K562 (cell line): ENCODE results near the gene ATF6B. TPM values are rescaled to one million over a fixed set of nuclear protein-coding genes. Genes with fewer than 3 reads are reported as not detected.

Source experiments
- AFF1 ChIP-seq, 2 experiments: fragments of 450-650 bp; IDR thresholded peaks; 2 replicates each; pipeline ENCODE4 v1.6.1; 2018; ENCODE audit warnings: mild to moderate bottlenecking in 2 of 2, low read depth in 1 of 2; ENCODE audit not compliant: partially characterized antibody in 2 of 2
- CHD7 ChIP-seq: fragments of 200-600 bp; sonication (generic); IDR thresholded peaks from one replicate; pipeline ENCODE4 v1.6.1; 2012; ENCODE audit warnings: mild to moderate bottlenecking, low read depth, low read length, inconsistent platforms
- EP300 ChIP-seq: IDR thresholded peaks from 2 replicates; pipeline ENCODE4 v1.6.1; 2012; ENCODE audit warnings: low read length, improper control_type of control experiment
- KLF10 ChIP-seq: fragments of 250-450 bp; sonication (Bioruptor Pico); IDR thresholded peaks from 2 replicates; pipeline ENCODE4 v1.6.1; 2021; ENCODE audit warnings: matching md5 sums
- LCOR ChIP-seq: sonication (generic); formaldehyde crosslinking; IDR thresholded peaks from 2 replicates; pipeline ENCODE4 v1.8.0; 2022; ENCODE audit warnings: mild to moderate bottlenecking, missing genetic modification reagents
- NELFE ChIP-seq: IDR thresholded peaks from 2 replicates; pipeline ENCODE4 v1.6.1; 2011; ENCODE audit warnings: mild to moderate bottlenecking; ENCODE audit not compliant: insufficient read depth, insufficient read length
- XRCC3 ChIP-seq: fragments of 450-650 bp; IDR thresholded peaks from 2 replicates; pipeline ENCODE4 v1.6.1; 2017; ENCODE audit warnings: mild to moderate bottlenecking, moderate library complexity
- ZBTB43 ChIP-seq: sonication (generic); formaldehyde crosslinking; IDR thresholded peaks from 2 replicates; pipeline ENCODE4 v1.8.0; 2023; ENCODE audit warnings: mild to moderate bottlenecking, missing genetic modification reagents
- ZFX ChIP-seq: sonication (generic); formaldehyde crosslinking; IDR thresholded peaks from 2 replicates; pipeline ENCODE4 v1.8.0; 2022; ENCODE audit warnings: mild to moderate bottlenecking, missing genetic modification reagents, moderate library complexity
- polyA plus RNA-seq, 8 experiments: library from polyadenylated mRNA; depleted of rRNA in 4 of 8; stranded (reverse) in 5 of 8; unstranded in 3 of 8; fragments of >200 nt; fragmentation: Nextera tagmentation in 2 of 8; fragmentation: Illumina TruSeq in 1 of 8; extraction: Ambion mirVana in 2 of 8; extraction: Trizol in 1 of 8; gene quantifications; 2 replicates each; pipeline versions ENCODE4 v1.2.1 to v1.2.3, GENCODE V29; 2011 to 2014; ENCODE audit warnings: inconsistent platforms in 1 of 8, missing spikeins in 1 of 8
- total RNA-seq, 7 experiments: library from RNA; depleted of rRNA in 6 of 7; stranded (reverse); fragments of >200 nt in 6 of 7; fragmentation: Illumina TruSeq in 2 of 7; extraction: Trizol in 2 of 7; gene quantifications; 2 replicates each; pipeline versions ENCODE4 v1.2.1 to v1.2.3, GENCODE V29; 2011 to 2021; ENCODE audit warnings: low replicate concordance in 1 of 7

ATF6B gene
- total and polyA plus RNA-seq, 9 of the 15 experiments (the other 6 are each of a cell fraction or from before 2014, with no cell fraction given): 20.7 to 131 (median 31.7) TPM

GRCh38 chr6:32127717-32128592 is at the start of gene ATF6B (continued):
- no peak for TF ChIP-seq CHD7
- TF ChIP-seq LCOR (CRISPR knock-in tag): peak; percentile 47; the same call in 1 of the 2 replicates
- no peak for TF ChIP-seq XRCC3
- peak; percentile 53; the same call in 1 of the 2 replicates for TF ChIP-seq EP300
- peak in 1 of 2 experiments; percentile 32 for TF ChIP-seq AFF1 (IDR thresholded peaks at IDR 0.05; ENCODE audit: low read depth in 1 of 2, partially characterized antibody in 2 of 2)
- TF ChIP-seq KLF10 (CRISPR knock-in tag): no peak
- peak; percentile 44 for TF ChIP-seq ZFX (CRISPR knock-in tag)
- no peak for TF ChIP-seq ZBTB43 (CRISPR knock-in tag)
- TF ChIP-seq NELFE: no peak
